CD14-positive monocyte (primary cell): ENCODE data around the gene ANO2. TPM values are rescaled to one million over a fixed set of nuclear protein-coding genes. Genes with fewer than 3 reads are reported as not detected.
A peak's percentile ranks its signal among the peaks of the same experiment; 100 is the strongest.

Experiments used
- DNase-seq, 3 donors: peaks; one replicate each; pipeline ENCODE4 v3.0.0-alpha.2; 2011 to 2022
- H2AFZ ChIP-seq: 2 replicates; pipeline ENCODE4 v1.6.0; 2012; ENCODE audit warnings: mild to moderate bottlenecking, low read depth, low read length, inconsistent platforms; ENCODE audit not compliant: insufficient read depth, poor library complexity, severe bottlenecking
- H3K27ac ChIP-seq, 2 donors: 1 replicate in 1 of 2; 2 replicates in 1 of 2; pipeline ENCODE4 v1.5.1; 2012 to 2013; ENCODE audit warnings: low read length in 2 of 2, control low read depth in 1 of 2, inconsistent platforms in 1 of 2, low read depth in 1 of 2, mild to moderate bottlenecking in 1 of 2
- H3K27me3 ChIP-seq, 2 donors: one replicate each; pipeline versions ENCODE4 v1.6.0 to v1.6.1; 2011 to 2013; ENCODE audit warnings: low read length in 2 of 2; ENCODE audit not compliant: control insufficient read depth in 2 of 2, insufficient read depth in 2 of 2
- H3K36me3 ChIP-seq, 2 donors: replicated peaks in 1 of 2; 1 replicate in 1 of 2; 2 replicates in 1 of 2; pipeline versions ENCODE4 v1.5.1 to v1.6.1; 2012 to 2013; ENCODE audit warnings: low read length in 2 of 2, control low read depth in 1 of 2, inconsistent platforms in 1 of 2, mild to moderate bottlenecking in 1 of 2; ENCODE audit not compliant: insufficient read depth in 2 of 2, control insufficient read depth in 1 of 2
- H3K4me1 ChIP-seq, 2 donors: 1 replicate in 1 of 2; 2 replicates in 1 of 2; pipeline versions ENCODE4 v1.5.1 to v1.6.1; 2012 to 2013; ENCODE audit warnings: low read length in 2 of 2, control low read depth in 1 of 2, inconsistent platforms in 1 of 2, mild to moderate bottlenecking in 1 of 2, moderate library complexity in 1 of 2; ENCODE audit not compliant: insufficient read depth in 2 of 2, control insufficient read depth in 1 of 2
- H3K4me2 ChIP-seq: replicated peaks from 2 replicates; pipeline ENCODE3; 2012; ENCODE audit warnings: low read length, moderate library complexity, mild to moderate bottlenecking; ENCODE audit not compliant: poor library complexity, severe bottlenecking; ENCODE audit errors: extremely low read depth
- H3K4me3 ChIP-seq, 3 experiments: fragments of 200-600 bp in 1 of 3; sonication (generic) in 1 of 3; replicated peaks in 1 of 3; 1 replicate in 2 of 3; 2 replicates in 1 of 3; pipeline ENCODE4 v1.5.1; 2011 to 2013; ENCODE audit warnings: low read length in 3 of 3, mild to moderate bottlenecking in 3 of 3, control low read depth in 2 of 3, low read depth in 2 of 3, inconsistent platforms in 1 of 3, moderate library complexity in 1 of 3
- H3K79me2 ChIP-seq: 2 replicates; pipeline ENCODE4 v1.6.0; 2012; ENCODE audit warnings: mild to moderate bottlenecking, control low read depth, inconsistent platforms, low read length, moderate library complexity; ENCODE audit not compliant: insufficient read depth
- H3K9ac ChIP-seq: 2 replicates; pipeline ENCODE4 v1.6.0; 2017; ENCODE audit warnings: low read length, mild to moderate bottlenecking; ENCODE audit not compliant: insufficient read depth, poor library complexity, severe bottlenecking
- H3K9me3 ChIP-seq, 2 donors: replicated peaks in 1 of 2; 1 replicate in 1 of 2; 2 replicates in 1 of 2; pipeline versions ENCODE4 v1.5.1 to v1.6.1; 2012 to 2013; ENCODE audit warnings: low read length in 2 of 2, control low read depth in 1 of 2; ENCODE audit not compliant: control insufficient read depth in 1 of 2, insufficient read depth in 1 of 2
- H4K20me1 ChIP-seq: 2 replicates; pipeline ENCODE4 v1.6.0; 2012; ENCODE audit warnings: mild to moderate bottlenecking, low read length, control low read depth, moderate library complexity; ENCODE audit not compliant: insufficient read depth
- H3K27ac Mint-ChIP-seq, 7 donors: one replicate each; pipeline ENCODE4 v1.8.0; 2020; ENCODE audit warnings: mild to moderate bottlenecking in 7 of 7, mixed read lengths in 7 of 7, moderate library complexity in 6 of 7, inconsistent platforms in 2 of 7
- H3K27me3 Mint-ChIP-seq, 3 donors: one replicate each; pipeline ENCODE4 v1.8.0; 2021 to 2022; ENCODE audit warnings: low read depth in 3 of 3, mild to moderate bottlenecking in 3 of 3, mixed read lengths in 3 of 3, moderate library complexity in 3 of 3, inconsistent platforms in 1 of 3
- H3K36me3 Mint-ChIP-seq, 2 donors: one replicate each; pipeline ENCODE4 v1.8.0; 2020; ENCODE audit warnings: mixed read lengths in 2 of 2, inconsistent platforms in 1 of 2, mild to moderate bottlenecking in 1 of 2
- H3K4me1 Mint-ChIP-seq: one replicate; pipeline ENCODE4 v1.8.0; 2020; ENCODE audit warnings: mild to moderate bottlenecking, mixed read lengths
- H3K4me3 Mint-ChIP-seq, 2 donors: one replicate each; pipeline ENCODE4 v1.8.0; 2020; ENCODE audit warnings: mild to moderate bottlenecking in 2 of 2, mixed read lengths in 2 of 2, moderate library complexity in 1 of 2
- H3K9me3 Mint-ChIP-seq, 7 donors: one replicate each; pipeline ENCODE4 v1.8.0; 2020 to 2022; ENCODE audit warnings: mixed read lengths in 7 of 7, mild to moderate bottlenecking in 6 of 7, moderate library complexity in 6 of 7, inconsistent platforms in 2 of 7
- WGBS: methylation state at CpG from one replicate; pipeline ENCODE4 v1.1.5; 2013; ENCODE audit warnings: missing lambda C conversion rate; ENCODE audit not compliant: insufficient coverage; 5-methylcytosine and 5-hydroxymethylcytosine counted together
- intact Hi-C, 2 donors: fragments of 100-400 bp; cut with micrococcal nuclease; formaldehyde crosslinking; loops; one replicate each; pipeline versions ENCODE4 v1.15.0 to v1.15.1; 2023
- polyA plus RNA-seq, 3 donors: library from polyadenylated mRNA; depleted of rRNA in 1 of 3; unstranded in 2 of 3; stranded (reverse) in 1 of 3; fragments of 300-500 nt in 2 of 3; fragments of >200 nt in 1 of 3; fragmentation: Illumina TruSeq in 2 of 3; gene quantifications; 1 replicate in 2 of 3; 2 replicates in 1 of 3; pipeline ENCODE4 v1.2.3, GENCODE V29; 2012 to 2021
- TF ChIP-seq, protein P1 (sequence below): fragments of 200-600 bp; IDR thresholded peaks from one replicate; pipeline ENCODE4 v1.8.0; 2022; ENCODE audit warnings: antibody characterized with exemption, mild to moderate bottlenecking

ANO2 gene
- polyA plus RNA-seq, 3 donors: not detected

DNA sequence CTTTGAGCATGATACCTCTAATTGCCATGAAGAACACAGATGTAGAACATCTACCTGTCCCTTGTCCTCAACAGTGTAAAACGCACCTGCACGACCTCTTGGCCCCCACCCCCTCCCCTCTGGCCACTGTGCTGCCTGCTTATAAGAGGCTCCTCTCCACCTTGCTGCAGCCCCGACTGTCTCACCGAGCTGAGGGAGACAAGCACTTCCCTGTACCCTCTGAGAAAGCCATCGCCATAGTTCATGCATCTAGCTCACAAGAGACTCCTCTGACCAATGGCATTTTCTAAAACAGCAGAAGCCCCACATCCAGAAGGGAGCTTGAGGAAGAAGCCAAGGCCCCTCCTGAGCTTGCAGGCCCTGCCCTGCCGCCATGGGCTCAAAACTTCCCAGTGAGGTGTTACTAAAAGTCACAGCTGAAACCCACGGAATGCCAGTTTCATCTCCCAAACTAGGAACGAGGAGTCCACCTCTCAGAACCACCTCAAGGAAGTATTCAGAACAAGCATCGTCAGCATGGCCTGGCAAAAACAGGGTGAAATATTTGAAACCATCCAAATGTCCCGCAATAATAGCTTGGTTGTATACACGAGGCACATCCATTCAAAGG is 21.5 kb upstream of the ANO2 start:
- TF ChIP-seq, protein P1, sequence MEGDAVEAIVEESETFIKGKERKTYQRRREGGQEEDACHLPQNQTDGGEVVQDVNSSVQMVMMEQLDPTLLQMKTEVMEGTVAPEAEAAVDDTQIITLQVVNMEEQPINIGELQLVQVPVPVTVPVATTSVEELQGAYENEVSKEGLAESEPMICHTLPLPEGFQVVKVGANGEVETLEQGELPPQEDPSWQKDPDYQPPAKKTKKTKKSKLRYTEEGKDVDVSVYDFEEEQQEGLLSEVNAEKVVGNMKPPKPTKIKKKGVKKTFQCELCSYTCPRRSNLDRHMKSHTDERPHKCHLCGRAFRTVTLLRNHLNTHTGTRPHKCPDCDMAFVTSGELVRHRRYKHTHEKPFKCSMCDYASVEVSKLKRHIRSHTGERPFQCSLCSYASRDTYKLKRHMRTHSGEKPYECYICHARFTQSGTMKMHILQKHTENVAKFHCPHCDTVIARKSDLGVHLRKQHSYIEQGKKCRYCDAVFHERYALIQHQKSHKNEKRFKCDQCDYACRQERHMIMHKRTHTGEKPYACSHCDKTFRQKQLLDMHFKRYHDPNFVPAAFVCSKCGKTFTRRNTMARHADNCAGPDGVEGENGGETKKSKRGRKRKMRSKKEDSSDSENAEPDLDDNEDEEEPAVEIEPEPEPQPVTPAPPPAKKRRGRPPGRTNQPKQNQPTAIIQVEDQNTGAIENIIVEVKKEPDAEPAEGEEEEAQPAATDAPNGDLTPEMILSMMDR: no peak
- Histone ChIP-seq H3K4me3 (no peak overlapping the region), H3K9ac (no peak overlapping the region), H3K27me3 (no peaks in the 10 kb centered on the region), H3K9me3 (no peaks in the 10 kb centered on the region), H3K79me2 (no peaks in the 10 kb centered on the region), H2AFZ (no peak overlapping the region), H3K27ac (no peak overlapping the region), H3K4me2 (no peak overlapping the region), H4K20me1 (no peaks in the 10 kb centered on the region), H3K4me1 (no peaks in the 10 kb centered on the region), H3K36me3 (no peaks in the 10 kb centered on the region)
- Mint-ChIP-seq H3K36me3 (no peaks in the 10 kb centered on the region), H3K27ac (no peak overlapping the region), H3K27me3 (peaks cover 2 to 20% (median 3%) of the 10 kb centered on the region in 3 donors), H3K9me3 (peaks cover 0 to 2% (median 0%) of the 10 kb centered on the region in 7 donors), H3K4me3 (no peak overlapping the region), H3K4me1 (peaks cover 1% of the 10 kb centered on the region)
- WGBS: 90% methylated on average over 10 of the region's 11 CpGs
- intact Hi-C loops: no loop called here
- no peak for DNase-seq

DNA sequence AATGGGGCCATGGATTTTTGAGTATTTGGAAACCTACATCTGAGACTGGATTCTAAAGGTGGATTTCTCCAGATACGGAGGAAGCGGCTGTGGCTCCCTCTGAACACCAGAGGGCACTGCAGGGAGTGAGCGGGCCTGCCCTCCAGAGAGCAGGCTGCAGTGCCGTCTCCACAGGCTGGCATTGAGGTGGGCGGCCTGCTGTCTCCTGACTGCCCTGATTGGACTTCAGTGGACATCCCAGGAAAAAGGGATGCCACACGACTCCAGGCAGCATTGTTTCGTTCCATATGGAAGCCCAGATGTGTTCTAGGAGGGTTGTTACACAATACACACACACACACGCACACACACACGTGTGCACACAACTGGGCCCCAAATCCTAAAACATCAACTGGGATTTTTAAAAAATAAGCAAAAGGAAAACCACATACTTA is 20.9 kb upstream of the ANO2 start:
- H3K27ac ChIP-seq: no peak overlapping the region
- Mint-ChIP-seq H3K27ac (peak overlapping the region in 1 of 7 donors; percentile 55), H3K4me3 (no peak overlapping the region), H3K36me3 (no peaks in the 10 kb centered on the region), H3K4me1 (peaks cover 1% of the 10 kb centered on the region), H3K9me3 (peaks cover 0 to 2% (median 0%) of the 10 kb centered on the region in 7 donors), H3K27me3 (peaks cover 2 to 18% (median 4%) of the 10 kb centered on the region in 3 donors)
- H3K9ac ChIP-seq: no peak overlapping the region
- no peaks in the 10 kb centered on the region for H4K20me1 ChIP-seq
- no peaks in the 10 kb centered on the region for H3K27me3 ChIP-seq
- no peak overlapping the region for H2AFZ ChIP-seq
- TF ChIP-seq, protein P1: peak; percentile 84
- H3K79me2 ChIP-seq: no peaks in the 10 kb centered on the region
- 37% methylated on average over 7 of the region's 9 CpGs for WGBS
- H3K4me2 ChIP-seq: no peak overlapping the region
- H3K4me3 ChIP-seq: no peak overlapping the region
- intact Hi-C loops: no loop called here
- H3K36me3 ChIP-seq: no peaks in the 10 kb centered on the region
- H3K9me3 ChIP-seq: no peaks in the 10 kb centered on the region
- no peaks in the 10 kb centered on the region for H3K4me1 ChIP-seq
- DNase-seq: peak; percentile 6 to 34 (median 21)
